Esophagus muscularis mucosa (tissue), 4 donors: ENCODE data around the gene AQP2.

ENCODE experiments used
- CTCF ChIP-seq, 3 experiments: fragments of 200-600 bp in 2 of 3; fragments of 450-650 bp in 1 of 3; sonication (generic) in 2 of 3; IDR thresholded peaks; one replicate each; pipeline ENCODE4 v1.5.1; 2017 to 2019; ENCODE audit warnings: antibody characterized with exemption in 3 of 3, mild to moderate bottlenecking in 2 of 3, moderate library complexity in 1 of 3
- EP300 ChIP-seq: sonication (generic); formaldehyde crosslinking; IDR thresholded peaks from one replicate; pipeline ENCODE4 v1.6.1; 2017; ENCODE audit warnings: antibody characterized with exemption
- POLR2A ChIP-seq: fragments of 450-650 bp; IDR thresholded peaks from one replicate; pipeline ENCODE4 v1.6.1; 2017; ENCODE audit warnings: antibody characterized with exemption, moderate library complexity, mild to moderate bottlenecking, low read depth
- POLR2AphosphoS5 ChIP-seq, 2 donors: sonication (generic); formaldehyde crosslinking; IDR thresholded peaks; one replicate each; pipeline ENCODE4 v1.6.1; 2017; ENCODE audit warnings: antibody characterized with exemption in 2 of 2

GRCh38 chr12:49985981-49986380, 35.4 kb downstream of the AQP2 start:
- TF ChIP-seq CTCF (IDR thresholded peaks at IDR 0.05) (no peak), POLR2A (no peak), POLR2AphosphoS5 (IDR thresholded peaks at IDR 0.05) (no peak), EP300 (no peak)
